ENCODE results near the gene ATP6AP2. TPM values are rescaled to one million over a fixed set of nuclear protein-coding genes. Genes with fewer than 3 reads are reported as not detected.

Gene ATP6AP2
- total and polyA plus RNA-seq, 2 of the 13 experiments (the other 11 are each of a cell fraction or from before 2014, with no cell fraction given): 55.6 to 108 TPM

- TF ChIP-seq KMT2B (CRISPR knock-in tag; IDR thresholded peaks at IDR 0.05) (peak; percentile 53; the same call in 1 of the 2 replicates), PBX2 (CRISPR knock-in tag; IDR thresholded peaks at IDR 0.05) (peak; percentile 88), ZNF549 (CRISPR knock-in tag; IDR thresholded peaks at IDR 0.05) (no peak), SP1 (IDR thresholded peaks at IDR 0.05) (no peak), SP1 (CRISPR knock-in tag; IDR thresholded peaks at IDR 0.05) (peak; percentile 45), FOSL2 (CRISPR knock-in tag; IDR thresholded peaks at IDR 0.05) (0 out of 2 replicates have a peak, but pooled peaks have one; percentile 6), CCDC6 (CRISPR knock-in tag; IDR thresholded peaks at IDR 0.05) (no peak), ZNF687 (CRISPR knock-in tag; IDR thresholded peaks at IDR 0.05) (peak; percentile 61), ZNF282 (IDR thresholded peaks at IDR 0.05; ENCODE audit: partially characterized antibody) (no peak), SPEN (CRISPR knock-in tag; IDR thresholded peaks at IDR 0.05; ENCODE audit: low read depth) (peak; percentile 55; the same call in 1 of the 2 replicates), DRAP1 (CRISPR knock-in tag; IDR thresholded peaks at IDR 0.05) (peak; percentile 88), ZIK1 (CRISPR knock-in tag; IDR thresholded peaks at IDR 0.05; ENCODE audit: borderline replicate concordance, low read depth) (no peak), ZNF777 (CRISPR knock-in tag; IDR thresholded peaks at IDR 0.05) (peak; percentile 48; the same call in 1 of the 2 replicates), ZNF329 (CRISPR knock-in tag; IDR thresholded peaks at IDR 0.05; ENCODE audit: low read depth) (no peak), TFAP4 (IDR thresholded peaks at IDR 0.05; ENCODE audit: borderline replicate concordance, low read depth) (peak; percentile 84; the same call in 1 of the 2 replicates), PHF8 (CRISPR knock-in tag; IDR thresholded peaks at IDR 0.05) (peak; percentile 83), ZNF563 (CRISPR knock-in tag; IDR thresholded peaks at IDR 0.05) (no peak), ZNF451 (CRISPR knock-in tag; IDR thresholded peaks at IDR 0.05) (no peak), ZNF234 (CRISPR knock-in tag; conservative IDR thresholded peaks at IDR 0.05) (0 out of 2 replicates have a peak, but pooled peaks have one; percentile 27), JUN (CRISPR knock-in tag; IDR thresholded peaks at IDR 0.05) (no peak), NAIF1 (CRISPR knock-in tag; IDR thresholded peaks at IDR 0.05; ENCODE audit: borderline replicate concordance) (0 out of 2 replicates have a peak, but pooled peaks have one; percentile 55), MEIS2 (CRISPR knock-in tag; IDR thresholded peaks at IDR 0.05) (0 out of 2 replicates have a peak, but pooled peaks have one; percentile 10)
Measured at GRCh38 chrX:40580537-40581335, at the start of gene ATP6AP2 (continued).
